ENCODE data around the gene RETREG3.

Gene RETREG3

DNA sequence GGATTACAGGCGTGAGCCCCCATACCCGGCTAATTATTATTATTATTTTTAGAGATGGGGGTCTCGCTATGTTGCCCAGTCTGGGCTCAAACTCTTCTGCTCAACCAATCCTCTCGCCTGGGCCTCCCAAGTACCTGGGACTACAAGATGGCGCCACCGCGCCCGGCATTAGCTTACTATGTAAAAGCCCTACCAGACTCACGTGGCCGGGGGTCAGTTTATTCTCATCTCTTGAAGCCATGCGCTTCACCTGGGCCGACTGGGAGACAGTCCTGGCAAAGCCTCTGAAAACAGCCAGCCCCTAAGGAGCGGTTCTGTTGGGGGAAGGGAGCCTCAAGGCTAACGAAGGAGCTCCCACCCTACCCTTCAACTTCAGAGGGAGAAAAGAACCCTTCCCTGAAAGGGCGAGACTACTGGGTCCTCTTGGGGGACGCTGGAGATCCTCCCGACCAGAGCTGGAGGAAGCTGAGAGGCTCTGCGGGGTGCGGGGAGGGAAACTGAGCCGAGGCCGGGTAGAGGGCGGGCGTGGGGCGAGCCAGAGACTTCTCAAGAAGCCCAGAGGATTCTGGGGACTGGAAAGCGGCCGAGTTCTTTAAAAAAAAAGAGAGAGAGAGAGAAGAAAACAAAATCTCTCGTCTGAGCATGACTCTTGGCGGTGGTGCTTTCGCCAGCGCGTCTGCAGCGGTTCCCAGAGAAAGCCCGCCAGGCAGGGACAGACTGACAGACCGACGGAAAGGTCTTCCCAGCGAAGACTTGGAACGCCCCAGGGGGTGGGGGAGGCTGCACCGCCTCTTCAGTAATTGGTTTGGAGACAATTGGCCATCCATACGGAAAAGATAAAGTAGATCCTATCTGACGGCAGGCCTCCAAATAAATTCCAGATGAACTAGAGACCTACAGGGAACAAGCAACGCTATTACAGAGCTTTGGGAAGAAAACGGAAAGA is 44.3 kb upstream of the RETREG3 start:
- Histone ChIP-seq H4K91ac (ENCODE audit: low read length) (no peak overlapping the region), H3K9ac (ENCODE audit: low read length) (peak overlapping the region; percentile 89), H3K27me3 (ENCODE audit: control insufficient read depth in 1 of 2, insufficient read depth in 1 of 2, low read length in 2 of 2) (no peaks in the 10 kb centered on the region), H3K4me2 (ENCODE audit: low read length, poor library complexity, severe bottlenecking) (peak overlapping the region; percentile 77), H2BK120ac (ENCODE audit: low read depth, low read length) (no peak overlapping the region), H3K14ac (ENCODE audit: low read length in 2 of 2) (no peak overlapping the region), H3K9me3 (ENCODE audit: control insufficient read depth, low read length) (no peaks in the 10 kb centered on the region), H3K4me3 (ENCODE audit: insufficient read depth in 1 of 2, low read depth in 1 of 2, low read length in 2 of 2) (peak overlapping the region; percentile 42 to 77), H3K23ac (ENCODE audit: low read length in 2 of 2) (no peak overlapping the region), H2AK5ac (ENCODE audit: low read length, severe bottlenecking) (no peak overlapping the region), H4K8ac (ENCODE audit: low read length) (peak overlapping the region; percentile 70), H2BK15ac (ENCODE audit: low read depth, poor library complexity, severe bottlenecking) (no peak overlapping the region), H3K79me1 (replicated peaks; ENCODE audit: low read length, poor library complexity, severe bottlenecking) (peaks cover 2% of the 10 kb centered on the region), H2AFZ (ENCODE audit: low read depth, low read length) (peak overlapping the region; percentile 7), H3K4ac (ENCODE audit: low read depth in 1 of 2, low read length in 2 of 2) (peak overlapping the region in 1 of 2 experiments; percentile 32), H3K4me1 (ENCODE audit: control insufficient read depth, insufficient read depth, low read depth, low read length) (peaks cover 6% of the 10 kb centered on the region), H3K27ac (ENCODE audit: low read length, poor library complexity, severe bottlenecking) (no peak overlapping the region), H3K18ac (ENCODE audit: low read depth in 1 of 2, low read length in 2 of 2) (peak overlapping the region in 1 of 2 experiments; percentile 60), H3K36me3 (ENCODE audit: control insufficient read depth in 1 of 2, insufficient read depth in 2 of 2, low read depth in 1 of 2, low read length in 2 of 2) (no peaks in the 10 kb centered on the region), H2BK5ac (ENCODE audit: low read depth, low read length, poor library complexity, severe bottlenecking) (no peak overlapping the region), H2BK12ac (ENCODE audit: low read length in 2 of 2) (peak overlapping the region in 1 of 2 experiments; percentile 7)
- WGBS: 33% methylated on average over 35 of the region's 42 CpGs
- peak; percentile 75 for DNase-seq

DNA sequence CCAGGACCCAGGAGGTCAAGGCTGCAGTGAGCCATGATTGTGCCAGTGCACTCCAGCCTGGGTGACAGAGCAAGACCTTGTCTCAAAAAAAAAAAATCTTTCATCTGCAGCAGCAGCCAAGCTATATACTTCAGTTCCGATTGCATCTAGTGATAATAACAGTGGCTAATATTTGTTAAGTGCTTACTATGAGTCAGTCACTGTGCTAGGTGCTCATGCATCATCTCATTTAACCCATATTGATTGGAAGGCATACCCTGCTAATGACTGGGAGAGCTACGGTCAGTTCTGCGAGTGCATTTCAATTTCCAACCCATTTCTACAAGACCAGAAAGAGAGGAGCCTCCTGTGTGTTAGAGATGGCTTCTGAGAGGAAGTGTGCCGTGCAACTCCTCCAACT is 42.2 kb upstream of the RETREG3 start:
- H2BK12ac ChIP-seq (ENCODE audit: low read length in 2 of 2): no peak overlapping the region

DNA sequence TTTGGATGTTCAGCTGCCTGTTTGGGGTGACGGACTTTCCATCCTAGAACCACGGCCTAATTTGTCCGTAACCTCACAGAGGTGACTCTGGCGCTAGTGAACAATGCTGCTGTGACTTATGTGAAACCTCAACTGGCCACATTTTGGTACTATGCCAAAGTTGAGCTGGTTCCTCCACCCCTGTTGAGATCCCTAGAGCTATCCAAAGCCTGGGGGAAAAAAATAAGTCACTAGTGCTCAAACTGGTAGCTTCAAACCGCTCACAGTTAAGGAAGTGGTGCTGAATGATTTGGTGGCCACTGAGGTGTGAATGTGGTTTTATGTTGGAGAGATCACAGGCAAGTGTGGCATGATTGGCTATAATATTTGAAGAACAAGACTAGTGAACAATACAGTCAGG is 38.6 kb upstream of the RETREG3 start:
- Histone ChIP-seq H4K91ac (ENCODE audit: low read length) (no peak overlapping the region), H2BK12ac (ENCODE audit: low read length in 2 of 2) (no peak overlapping the region), H3K4ac (ENCODE audit: low read depth in 1 of 2, low read length in 2 of 2) (no peak overlapping the region), H3K23ac (ENCODE audit: low read length in 2 of 2) (no peak overlapping the region), H2BK15ac (ENCODE audit: low read depth, poor library complexity, severe bottlenecking) (no peak overlapping the region), H4K8ac (ENCODE audit: low read length) (no peak overlapping the region), H2BK120ac (ENCODE audit: low read depth, low read length) (no peak overlapping the region), H3K4me1 (ENCODE audit: control insufficient read depth, insufficient read depth, low read depth, low read length) (no peaks in the 10 kb centered on the region), H3K18ac (ENCODE audit: low read depth in 1 of 2, low read length in 2 of 2) (no peak overlapping the region), H3K14ac (ENCODE audit: low read length in 2 of 2) (no peak overlapping the region), H2AFZ (ENCODE audit: low read depth, low read length) (no peak overlapping the region), H3K4me3 (ENCODE audit: insufficient read depth in 1 of 2, low read depth in 1 of 2, low read length in 2 of 2) (no peak overlapping the region), H3K36me3 (ENCODE audit: control insufficient read depth in 1 of 2, insufficient read depth in 2 of 2, low read depth in 1 of 2, low read length in 2 of 2) (no peaks in the 10 kb centered on the region), H2BK5ac (ENCODE audit: low read depth, low read length, poor library complexity, severe bottlenecking) (peak overlapping the region; percentile 14), H2AK5ac (ENCODE audit: low read length, severe bottlenecking) (no peak overlapping the region), H3K9me3 (ENCODE audit: control insufficient read depth, low read length) (no peaks in the 10 kb centered on the region), H3K4me2 (ENCODE audit: low read length, poor library complexity, severe bottlenecking) (no peak overlapping the region), H3K27me3 (ENCODE audit: control insufficient read depth in 1 of 2, insufficient read depth in 1 of 2, low read length in 2 of 2) (no peaks in the 10 kb centered on the region), H3K9ac (ENCODE audit: low read length) (no peak overlapping the region), H3K79me1 (replicated peaks; ENCODE audit: low read length, poor library complexity, severe bottlenecking) (no peaks in the 10 kb centered on the region), H3K27ac (ENCODE audit: low read length, poor library complexity, severe bottlenecking) (no peak overlapping the region)
- DNase-seq: no peak
- WGBS: 89% methylated on average over 5 of the region's 5 CpGs

More for the DNA sequence above, 42.2 kb upstream of the RETREG3 start:
- Histone ChIP-seq H2BK5ac (ENCODE audit: low read depth, low read length, poor library complexity, severe bottlenecking) (no peak overlapping the region), H3K4me2 (ENCODE audit: low read length, poor library complexity, severe bottlenecking) (no peak overlapping the region), H3K9me3 (ENCODE audit: control insufficient read depth, low read length) (no peaks in the 10 kb centered on the region), H4K8ac (ENCODE audit: low read length) (no peak overlapping the region), H3K4me1 (ENCODE audit: control insufficient read depth, insufficient read depth, low read depth, low read length) (peaks cover 6% of the 10 kb centered on the region), H3K27ac (ENCODE audit: low read length, poor library complexity, severe bottlenecking) (no peak overlapping the region), H4K91ac (ENCODE audit: low read length) (no peak overlapping the region), H2BK15ac (ENCODE audit: low read depth, poor library complexity, severe bottlenecking) (no peak overlapping the region), H2AFZ (ENCODE audit: low read depth, low read length) (no peak overlapping the region), H3K4me3 (ENCODE audit: insufficient read depth in 1 of 2, low read depth in 1 of 2, low read length in 2 of 2) (no peak overlapping the region), H3K79me1 (replicated peaks; ENCODE audit: low read length, poor library complexity, severe bottlenecking) (no peaks in the 10 kb centered on the region), H3K9ac (ENCODE audit: low read length) (no peak overlapping the region), H3K14ac (ENCODE audit: low read length in 2 of 2) (no peak overlapping the region), H3K36me3 (ENCODE audit: control insufficient read depth in 1 of 2, insufficient read depth in 2 of 2, low read depth in 1 of 2, low read length in 2 of 2) (no peaks in the 10 kb centered on the region), H3K4ac (ENCODE audit: low read depth in 1 of 2, low read length in 2 of 2) (no peak overlapping the region), H3K27me3 (ENCODE audit: control insufficient read depth in 1 of 2, insufficient read depth in 1 of 2, low read length in 2 of 2) (no peaks in the 10 kb centered on the region), H2AK5ac (ENCODE audit: low read length, severe bottlenecking) (no peak overlapping the region), H3K23ac (ENCODE audit: low read length in 2 of 2) (no peak overlapping the region), H2BK120ac (ENCODE audit: low read depth, low read length) (no peak overlapping the region), H3K18ac (ENCODE audit: low read depth in 1 of 2, low read length in 2 of 2) (no peak overlapping the region)
- DNase-seq: peak; percentile 34
- WGBS: 93% methylated on average over 2 of the region's 4 CpGs

DNA sequence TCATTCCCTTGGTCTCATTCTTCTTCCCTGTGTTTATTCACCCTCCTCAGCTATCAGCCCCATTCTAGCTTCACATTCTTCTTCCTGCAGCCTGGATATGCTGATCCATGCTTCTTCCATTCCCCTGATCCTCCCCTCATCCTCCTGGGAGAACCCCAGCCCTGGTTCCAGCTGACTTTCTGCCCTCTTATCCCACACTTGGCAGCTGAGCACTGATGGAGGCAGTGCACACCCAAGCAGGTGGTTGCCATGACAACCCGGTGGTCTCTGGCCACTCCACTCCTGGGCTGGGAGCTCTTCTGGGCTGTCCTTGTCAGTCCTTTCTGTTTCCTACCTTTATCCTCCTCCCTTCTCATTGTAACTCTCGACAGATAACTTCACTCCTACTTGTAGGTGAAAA is 33.2 kb upstream of the RETREG3 start:
- Histone ChIP-seq H2BK120ac (ENCODE audit: low read depth, low read length) (no peak overlapping the region), H3K4ac (ENCODE audit: low read depth in 1 of 2, low read length in 2 of 2) (no peak overlapping the region), H4K8ac (ENCODE audit: low read length) (no peak overlapping the region), H3K23ac (ENCODE audit: low read length in 2 of 2) (no peak overlapping the region), H4K91ac (ENCODE audit: low read length) (no peak overlapping the region), H3K4me2 (ENCODE audit: low read length, poor library complexity, severe bottlenecking) (no peak overlapping the region), H2BK12ac (ENCODE audit: low read length in 2 of 2) (no peak overlapping the region), H3K4me1 (ENCODE audit: control insufficient read depth, insufficient read depth, low read depth, low read length) (no peaks in the 10 kb centered on the region), H3K27me3 (ENCODE audit: control insufficient read depth in 1 of 2, insufficient read depth in 1 of 2, low read length in 2 of 2) (peaks cover 15 to 22% of the 10 kb centered on the region in 2 experiments), H2AFZ (ENCODE audit: low read depth, low read length) (no peak overlapping the region), H3K14ac (ENCODE audit: low read length in 2 of 2) (no peak overlapping the region), H3K18ac (ENCODE audit: low read depth in 1 of 2, low read length in 2 of 2) (no peak overlapping the region), H3K36me3 (ENCODE audit: control insufficient read depth in 1 of 2, insufficient read depth in 2 of 2, low read depth in 1 of 2, low read length in 2 of 2) (no peaks in the 10 kb centered on the region), H3K4me3 (ENCODE audit: insufficient read depth in 1 of 2, low read depth in 1 of 2, low read length in 2 of 2) (no peak overlapping the region), H2AK5ac (ENCODE audit: low read length, severe bottlenecking) (no peak overlapping the region), H2BK15ac (ENCODE audit: low read depth, poor library complexity, severe bottlenecking) (no peak overlapping the region), H3K27ac (ENCODE audit: low read length, poor library complexity, severe bottlenecking) (no peak overlapping the region), H3K9me3 (ENCODE audit: control insufficient read depth, low read length) (no peaks in the 10 kb centered on the region), H3K79me1 (replicated peaks; ENCODE audit: low read length, poor library complexity, severe bottlenecking) (no peaks in the 10 kb centered on the region), H3K9ac (ENCODE audit: low read length) (no peak overlapping the region), H2BK5ac (ENCODE audit: low read depth, low read length, poor library complexity, severe bottlenecking) (no peak overlapping the region)
- 72% methylated on average over 2 of the region's 2 CpGs for WGBS
- no peak for DNase-seq

All from mesenchymal stem cell (in vitro differentiated cells and primary cell).